Naive thymus-derived CD8-positive, alpha-beta T cell (primary cell): Measurements from ENCODE around the gene TSPAN31. TPM values are rescaled to one million over a fixed set of nuclear protein-coding genes. Genes with fewer than 3 reads are reported as not detected.
A peak's percentile ranks its signal among the peaks of the same experiment; 100 is the strongest.

Experiments used
- ATAC-seq, 2 donors: fragments of 150-1000 bp; cut with Tn5 transposase in 1 of 2; sonication (Bioruptor Pico), chemical (Tn5 transposase) in 1 of 2; 1 replicate in 1 of 2; 2 replicates in 1 of 2; pipeline ENCODE4 v1.10.0; 2021; ENCODE audit warnings: mild to moderate bottlenecking in 2 of 2, moderate library complexity in 2 of 2
- POLR2A ChIA-PET: fragments of 350-600 bp; sonication (Branson Sonifier 250); formaldehyde crosslinking; loops from one replicate; lab custom pipeline; 2021; ENCODE audit warnings: antibody characterized with exemption; lab: Charles Lee
- DNase-seq, 10 donors: peaks; one replicate each; pipeline versions ENCODE4 v3.0.0 to v3.0.0-alpha.2; 2020 to 2022
- H3K27ac Mint-ChIP-seq, 10 donors: one replicate each; pipeline ENCODE4 v1.8.0; 2020 to 2022; ENCODE audit warnings: mild to moderate bottlenecking in 10 of 10, mixed read lengths in 10 of 10, moderate library complexity in 4 of 10, inconsistent platforms in 1 of 10
- H3K27me3 Mint-ChIP-seq, 5 donors: one replicate each; pipeline ENCODE4 v1.8.0; 2021 to 2022; ENCODE audit warnings: mixed read lengths in 5 of 5
- H3K36me3 Mint-ChIP-seq, 3 donors: one replicate each; pipeline ENCODE4 v1.8.0; 2020 to 2022; ENCODE audit warnings: mixed read lengths in 3 of 3, mild to moderate bottlenecking in 2 of 3, inconsistent platforms in 1 of 3
- H3K4me1 Mint-ChIP-seq, 4 donors: one replicate each; pipeline ENCODE4 v1.8.0; 2021 to 2022; ENCODE audit warnings: mixed read lengths in 4 of 4
- H3K4me3 Mint-ChIP-seq, 10 donors: one replicate each; pipeline ENCODE4 v1.8.0; 2020 to 2022; ENCODE audit warnings: mild to moderate bottlenecking in 10 of 10, mixed read lengths in 10 of 10, moderate library complexity in 6 of 10, inconsistent platforms in 1 of 10
- H3K9me3 Mint-ChIP-seq, 9 donors: one replicate each; pipeline ENCODE4 v1.8.0; 2020 to 2022; ENCODE audit warnings: mixed read lengths in 9 of 9, mild to moderate bottlenecking in 3 of 9, inconsistent platforms in 1 of 9, moderate library complexity in 1 of 9
- polyA plus RNA-seq, 3 donors: library from polyadenylated mRNA; unstranded; fragments of 300-500 nt; fragmentation: Illumina TruSeq; gene quantifications; one replicate each; pipeline ENCODE4 v1.2.3, GENCODE V29; 2021
- total RNA-seq, 8 experiments: library from RNA in 2 of 8; stranded (reverse) in 2 of 8; gene quantifications; one replicate each; pipeline ENCODE4 v1.2.3 and lab custom pipeline; 2021 to 2026

Gene TSPAN31
- total and polyA plus RNA-seq, 5 experiments from 2014 or later = 22.5 to 53.3 (median 42.2) TPM

GRCh38 chr12:57757771-57758170 is 12.9 kb downstream of the TSPAN31 start:
- Mint-ChIP-seq H3K27me3 (no peaks in the 10 kb centered on the region), H3K9me3 (no peaks in the 10 kb centered on the region), H3K4me3 (peak overlapping the region in 1 of 10 donors; percentile 8), H3K36me3 (peaks cover 0 to 26% (median 0%) of the 10 kb centered on the region in 3 donors), H3K4me1 (peaks cover 41 to 61% (median 56%) of the 10 kb centered on the region in 4 donors), H3K27ac (peak overlapping the region in 5 of 10 donors; percentile 7 to 72 (median 20))
- ATAC-seq = no peak
- no peak for DNase-seq
- POLR2A ChIA-PET = interaction anchor here (1.1 kb wide), 1 partner anchor 86 kb away, joined by 3 read pairs; no protein-coding TSS in a partner anchor

GRCh38 chr12:57758552-57759359 is 13.9 kb downstream of the TSPAN31 start:
- peaks cover 0 to 26% (median 0%) of the 10 kb centered on the region in 3 donors for H3K36me3 Mint-ChIP-seq
- POLR2A ChIA-PET = interaction anchor here (0.6 to 2.0 kb wide), 7 partner anchors 9 to 175 kb away, joined by 3 to 9 read pairs (median 3); partner anchors contain the start of genes EEF1AKMT3, METTL1 and TSPAN31
- peak overlapping the region in 6 of 10 donors; percentile 7 to 70 (median 50) for H3K27ac Mint-ChIP-seq
- H3K4me3 Mint-ChIP-seq = peak overlapping the region in 4 of 10 donors; percentile 28 to 75 (median 42)
- ATAC-seq (no peak), DNase-seq (no peak)
- H3K4me1 Mint-ChIP-seq = peaks cover 35 to 53% (median 47%) of the 10 kb centered on the region in 4 donors
- peaks cover 0 to 3% (median 0%) of the 10 kb centered on the region in 5 donors for H3K27me3 Mint-ChIP-seq
- no peaks in the 10 kb centered on the region for H3K9me3 Mint-ChIP-seq

GRCh38 chr12:57759360-57759980 is 14.6 kb downstream of the TSPAN31 start:
- H3K9me3 Mint-ChIP-seq = no peaks in the 10 kb centered on the region
- peaks cover 0 to 8% (median 3%) of the 10 kb centered on the region in 5 donors for H3K27me3 Mint-ChIP-seq
- H3K4me1 Mint-ChIP-seq = peaks cover 32 to 53% (median 45%) of the 10 kb centered on the region in 4 donors
- ATAC-seq = peak in 1 of 2 donors; percentile 28
- DNase-seq = peak in 5 of 10 donors; percentile 35 to 49 (median 35)
- H3K27ac Mint-ChIP-seq = peak overlapping the region in 6 of 10 donors; percentile 7 to 70 (median 37)
- H3K36me3 Mint-ChIP-seq = peaks cover 0 to 26% (median 0%) of the 10 kb centered on the region in 3 donors
- POLR2A ChIA-PET = interaction anchor here (0.6 to 2.0 kb wide), 8 partner anchors 8 to 176 kb away, joined by 3 to 9 read pairs (median 3); partner anchors contain the start of genes CTDSP2, EEF1AKMT3 and METTL1
- peak overlapping the region in 2 of 10 donors; percentile 32 to 75 for H3K4me3 Mint-ChIP-seq

- Mint-ChIP-seq H3K4me3 (no peak overlapping the region), H3K36me3 (peaks cover 0 to 26% (median 0%) of the 10 kb centered on the region in 3 donors), H3K4me1 (peaks cover 32 to 58% (median 52%) of the 10 kb centered on the region in 4 donors), H3K9me3 (no peaks in the 10 kb centered on the region), H3K27me3 (peaks cover 0 to 16% (median 7%) of the 10 kb centered on the region in 5 donors), H3K27ac (peak overlapping the region in 2 of 10 donors; percentile 38 to 50)
- ATAC-seq = no peak
- no peak for DNase-seq
- POLR2A ChIA-PET = interaction anchor here (0.8 to 2.0 kb wide), 3 partner anchors 12 to 145 kb away, joined by 3 to 7 read pairs (median 5); partner anchors contain the start of genes EEF1AKMT3 and METTL1
Measured at GRCh38 chr12:57760347-57760982, 15.6 kb downstream of the TSPAN31 start.

- no peaks in the 10 kb centered on the region for H3K9me3 Mint-ChIP-seq
- peaks cover 30 to 59% (median 54%) of the 10 kb centered on the region in 4 donors for H3K4me1 Mint-ChIP-seq
- peaks cover 0 to 26% (median 0%) of the 10 kb centered on the region in 3 donors for H3K36me3 Mint-ChIP-seq
- no peak for DNase-seq
- no peak overlapping the region for H3K27ac Mint-ChIP-seq
- ATAC-seq = no peak
- H3K4me3 Mint-ChIP-seq = no peak overlapping the region
- peaks cover 4 to 23% (median 14%) of the 10 kb centered on the region in 5 donors for H3K27me3 Mint-ChIP-seq
- POLR2A ChIA-PET = interaction anchor here (0.9 kb wide), 1 partner anchor 22 kb away, joined by 5 read pairs; no protein-coding TSS in a partner anchor
Measured at GRCh38 chr12:57761391-57761998, 16.7 kb downstream of the TSPAN31 start.

GRCh38 chr12:57762463-57762862 is 17.6 kb downstream of the TSPAN31 start:
- no peak for DNase-seq
- peaks cover 0 to 19% (median 0%) of the 10 kb centered on the region in 3 donors for H3K36me3 Mint-ChIP-seq
- H3K4me1 Mint-ChIP-seq = peaks cover 28 to 55% (median 51%) of the 10 kb centered on the region in 4 donors
- H3K4me3 Mint-ChIP-seq = no peak overlapping the region
- H3K27ac Mint-ChIP-seq = no peak overlapping the region
- POLR2A ChIA-PET = interaction anchor here (0.6 kb wide), 1 partner anchor 1936 kb away, joined by 3 read pairs; no protein-coding TSS in a partner anchor
- H3K9me3 Mint-ChIP-seq = no peaks in the 10 kb centered on the region
- ATAC-seq = no peak
- peaks cover 5 to 27% (median 17%) of the 10 kb centered on the region in 5 donors for H3K27me3 Mint-ChIP-seq

- Mint-ChIP-seq H3K27me3 (peaks cover 5 to 27% (median 17%) of the 10 kb centered on the region in 5 donors), H3K4me1 (peaks cover 25 to 46% (median 42%) of the 10 kb centered on the region in 4 donors), H3K36me3 (peaks cover 0 to 16% (median 1%) of the 10 kb centered on the region in 3 donors), H3K9me3 (no peaks in the 10 kb centered on the region), H3K27ac (peak overlapping the region in 6 of 10 donors; percentile 34 to 75 (median 60)), H3K4me3 (peak overlapping the region; percentile 83 to 94 (median 88))
- ATAC-seq = no peak
- POLR2A ChIA-PET = interaction anchor here (1.0 to 3.0 kb wide), 5 partner anchors 8 to 133 kb away, joined by 3 to 17 read pairs (median 4); partner anchors contain the start of genes CTDSP2 and TSFM
- no peak for DNase-seq
Measured at GRCh38 chr12:57763881-57764661, 19.2 kb downstream of the TSPAN31 start.

GRCh38 chr12:57764662-57765002 is 19.8 kb downstream of the TSPAN31 start:
- peaks cover 0 to 14% (median 3%) of the 10 kb centered on the region in 3 donors for H3K36me3 Mint-ChIP-seq
- peaks cover 5 to 27% (median 17%) of the 10 kb centered on the region in 5 donors for H3K27me3 Mint-ChIP-seq
- peaks cover 22 to 41% (median 37%) of the 10 kb centered on the region in 4 donors for H3K4me1 Mint-ChIP-seq
- H3K4me3 Mint-ChIP-seq = peak overlapping the region; percentile 83 to 94 (median 88)
- H3K9me3 Mint-ChIP-seq = no peaks in the 10 kb centered on the region
- POLR2A ChIA-PET = interaction anchor here (1.0 to 3.0 kb wide), 6 partner anchors 8 to 132 kb away, joined by 3 to 17 read pairs (median 4); partner anchors contain the start of genes CTDSP2 and TSFM
- peak; percentile 18 to 24 for ATAC-seq
- peak overlapping the region in 3 of 10 donors; percentile 28 to 67 (median 37) for H3K27ac Mint-ChIP-seq
- DNase-seq = no peak

- H3K4me3 Mint-ChIP-seq = peak overlapping the region; percentile 83 to 94 (median 88)
- POLR2A ChIA-PET = interaction anchor here (1.0 to 3.0 kb wide), 6 partner anchors 9 to 131 kb away, joined by 3 to 17 read pairs (median 4); partner anchors contain the start of genes CTDSP2 and TSFM
- peaks cover 5 to 27% (median 17%) of the 10 kb centered on the region in 5 donors for H3K27me3 Mint-ChIP-seq
- peaks cover 20 to 43% (median 34%) of the 10 kb centered on the region in 4 donors for H3K4me1 Mint-ChIP-seq
- ATAC-seq (peak; percentile 79 to 81), DNase-seq (peak in 8 of 10 donors; percentile 35 to 67 (median 46))
- H3K36me3 Mint-ChIP-seq = peaks cover 0 to 14% (median 3%) of the 10 kb centered on the region in 3 donors
- peak overlapping the region in 7 of 10 donors; percentile 18 to 78 (median 37) for H3K27ac Mint-ChIP-seq
- no peaks in the 10 kb centered on the region for H3K9me3 Mint-ChIP-seq
Measured at GRCh38 chr12:57765003-57765697, 20.3 kb downstream of the TSPAN31 start.
